DND-41 (cell line): ENCODE measurements around the gene UBE2J1.

ENCODE experiments used
- ATAC-seq: fragments of 200-7000 bp; cut with Tn5 transposase; 3 replicates; pipeline ENCODE4 v1.9.1; 2021; ENCODE audit warnings: low read depth; ENCODE audit not compliant: insufficient read depth
- DNase-seq: peaks from one replicate; pipeline ENCODE4 v3.0.0-alpha.2; 2020
- H2AFZ ChIP-seq: 2 replicates; pipeline ENCODE4 v1.6.0; 2012; ENCODE audit warnings: low read depth, low read length
- H3K27ac ChIP-seq: 2 replicates; pipeline ENCODE4 v1.5.1; 2012; ENCODE audit warnings: low read length, inconsistent platforms
- H3K27me3 ChIP-seq: fragments of 200-600 bp; sonication (generic); 2 replicates; pipeline ENCODE4 v1.6.0; 2012; ENCODE audit warnings: low read length, mild to moderate bottlenecking, inconsistent platforms; ENCODE audit not compliant: insufficient read depth, poor library complexity
- H3K36me3 ChIP-seq: 2 replicates; pipeline ENCODE4 v1.5.1; 2012; ENCODE audit warnings: low read length, inconsistent platforms; ENCODE audit not compliant: insufficient read depth
- H3K4me1 ChIP-seq: 2 replicates; pipeline ENCODE4 v1.5.1; 2012; ENCODE audit warnings: mild to moderate bottlenecking, low read length; ENCODE audit not compliant: insufficient read depth
- H3K4me2 ChIP-seq: 2 replicates; pipeline ENCODE4 v1.6.0; 2012; ENCODE audit warnings: mild to moderate bottlenecking, moderate library complexity, low read length, inconsistent platforms; ENCODE audit not compliant: insufficient read depth
- H3K4me3 ChIP-seq, 2 experiments: fragments of 200-600 bp in 1 of 2; shearing (Covaris generic) in 1 of 2; 2 replicates each; pipeline ENCODE4 v1.5.1; 2012 to 2016; ENCODE audit warnings: inconsistent platforms in 2 of 2, low read length in 2 of 2, mild to moderate bottlenecking in 2 of 2, low read depth in 1 of 2, moderate library complexity in 1 of 2
- H3K79me2 ChIP-seq: 2 replicates; pipeline ENCODE4 v1.6.0; 2012; ENCODE audit warnings: low read length, inconsistent platforms; ENCODE audit not compliant: insufficient read depth
- H3K9ac ChIP-seq: 2 replicates; pipeline ENCODE4 v1.6.0; 2012; ENCODE audit warnings: low read depth, mild to moderate bottlenecking, inconsistent platforms, low read length, moderate library complexity
- H3K9me3 ChIP-seq: 2 replicates; pipeline ENCODE4 v1.5.1; 2012; ENCODE audit warnings: low read length, moderate library complexity, mild to moderate bottlenecking, inconsistent platforms; ENCODE audit not compliant: insufficient read depth, severe bottlenecking
- H4K20me1 ChIP-seq: 2 replicates; pipeline ENCODE4 v1.6.0; 2012; ENCODE audit warnings: low read length; ENCODE audit not compliant: insufficient read depth
- CTCF ChIP-seq: IDR thresholded peaks from 2 replicates; pipeline ENCODE4 v1.5.1; 2012; ENCODE audit warnings: borderline replicate concordance, low read length, moderate library complexity, mild to moderate bottlenecking; ENCODE audit not compliant: poor library complexity, severe bottlenecking; ENCODE audit errors: extremely low read depth
- EZH2 ChIP-seq: IDR thresholded peaks from 3 replicates; pipeline ENCODE4 v1.6.1; 2012; ENCODE audit warnings: borderline replicate concordance, low read depth, mild to moderate bottlenecking, moderate library complexity, low read length, inconsistent platforms; ENCODE audit not compliant: severe bottlenecking

The UBE2J1 gene

GRCh38 chr6:89393659-89394058, 41.1 kb upstream of the UBE2J1 start:
- no peak overlapping the region for H3K4me3 ChIP-seq
- peaks cover 44% of the 10 kb centered on the region for H4K20me1 ChIP-seq
- H3K9me3 ChIP-seq, result no peaks in the 10 kb centered on the region
- no peaks in the 10 kb centered on the region for H3K27me3 ChIP-seq
- TF ChIP-seq EZH2 (no peak), CTCF (no peak)
- ATAC-seq, result no peak
- no peak overlapping the region for H3K4me2 ChIP-seq
- no peaks in the 10 kb centered on the region for H3K4me1 ChIP-seq
- H2AFZ ChIP-seq, result no peak overlapping the region
- no peak for DNase-seq
- H3K36me3 ChIP-seq, result peaks cover 16% of the 10 kb centered on the region; the same call in 1 of the 2 replicates
- peaks cover 96% of the 10 kb centered on the region for H3K79me2 ChIP-seq
- H3K27ac ChIP-seq, result peak overlapping the region; percentile 7; the same call in 1 of the 2 replicates
- H3K9ac ChIP-seq, result no peak overlapping the region

- H3K27me3 ChIP-seq, result no peaks in the 10 kb centered on the region
- H3K27ac ChIP-seq, result no peak overlapping the region
- peaks cover 42% of the 10 kb centered on the region for H4K20me1 ChIP-seq
- ATAC-seq, result no peak
- peaks cover 17% of the 10 kb centered on the region; the same call in 1 of the 2 replicates for H3K36me3 ChIP-seq
- no peaks in the 10 kb centered on the region for H3K9me3 ChIP-seq
- no peak for DNase-seq
- H3K4me1 ChIP-seq, result no peaks in the 10 kb centered on the region
- H2AFZ ChIP-seq, result no peak overlapping the region
- H3K9ac ChIP-seq, result no peak overlapping the region
- TF ChIP-seq CTCF (no peak), EZH2 (no peak)
- peaks cover 96% of the 10 kb centered on the region for H3K79me2 ChIP-seq
- H3K4me2 ChIP-seq, result no peak overlapping the region
- no peak overlapping the region for H3K4me3 ChIP-seq
Measured at GRCh38 chr6:89392823-89393222, 40.3 kb upstream of the UBE2J1 start.

GRCh38 chr6:89388846-89389245, 36.3 kb upstream of the UBE2J1 start:
- Histone ChIP-seq H2AFZ (no peak overlapping the region), H3K4me1 (no peaks in the 10 kb centered on the region), H4K20me1 (peaks cover 49% of the 10 kb centered on the region), H3K36me3 (peaks cover 41% of the 10 kb centered on the region), H3K27ac (no peak overlapping the region), H3K9ac (no peak overlapping the region), H3K9me3 (no peaks in the 10 kb centered on the region), H3K4me3 (no peak overlapping the region), H3K4me2 (no peak overlapping the region), H3K27me3 (no peaks in the 10 kb centered on the region), H3K79me2 (peaks cover 77% of the 10 kb centered on the region)
- TF ChIP-seq EZH2, result no peak
- TF ChIP-seq CTCF, result no peak
- DNase-seq (no peak), ATAC-seq (no peak)

GRCh38 chr6:89387516-89388201, 35.1 kb upstream of the UBE2J1 start:
- ATAC-seq (no peak), DNase-seq (no peak)
- H3K4me2 ChIP-seq, result no peak overlapping the region

More at GRCh38 chr6:89387516-89388201, 35.1 kb upstream of the UBE2J1 start:
- TF ChIP-seq CTCF (no peak), EZH2 (no peak)
- Histone ChIP-seq H2AFZ (no peak overlapping the region), H3K36me3 (peaks cover 37% of the 10 kb centered on the region), H3K9me3 (no peaks in the 10 kb centered on the region), H4K20me1 (peaks cover 39% of the 10 kb centered on the region), H3K27ac (no peak overlapping the region), H3K4me3 (no peak overlapping the region), H3K4me1 (no peaks in the 10 kb centered on the region), H3K79me2 (peaks cover 65% of the 10 kb centered on the region), H3K27me3 (no peaks in the 10 kb centered on the region), H3K9ac (no peak overlapping the region)
